ENCODE results near the gene TMPRSS7.

- TF ChIP-seq POLR2A (IDR thresholded peaks at IDR 0.05), result no peak
- TF ChIP-seq CTCF (IDR thresholded peaks at IDR 0.05 in 4 of 5, conservative IDR thresholded peaks at IDR 0.05 in 1 of 5), result no peak
Measured at GRCh38 chr3:112127522-112128494, 93.3 kb downstream of the TMPRSS7 start.

Measured in gastrocnemius medialis (tissue), 4 donors.